ENCODE data around the gene MTMR3.

DNA sequence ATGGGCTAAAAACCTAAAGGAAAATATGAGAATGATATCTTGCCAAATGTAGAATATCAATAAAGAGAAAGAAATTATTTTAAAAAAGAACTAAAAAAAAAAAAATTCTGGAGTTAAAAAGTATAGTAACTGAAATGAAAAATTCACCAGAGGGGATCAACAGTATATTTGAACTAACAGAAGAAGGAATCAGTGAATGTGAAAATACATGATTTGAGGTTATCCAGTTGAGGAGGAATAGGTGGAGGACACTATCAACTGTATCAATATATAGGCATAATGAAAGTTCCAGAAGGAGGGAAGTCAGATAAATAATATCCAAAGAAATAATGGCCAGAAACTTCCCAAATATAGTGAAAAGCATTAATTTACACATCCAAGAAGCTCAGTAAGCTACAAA lies 181.2 kb downstream of the MTMR3 start:
- TF ChIP-seq, protein P1, sequence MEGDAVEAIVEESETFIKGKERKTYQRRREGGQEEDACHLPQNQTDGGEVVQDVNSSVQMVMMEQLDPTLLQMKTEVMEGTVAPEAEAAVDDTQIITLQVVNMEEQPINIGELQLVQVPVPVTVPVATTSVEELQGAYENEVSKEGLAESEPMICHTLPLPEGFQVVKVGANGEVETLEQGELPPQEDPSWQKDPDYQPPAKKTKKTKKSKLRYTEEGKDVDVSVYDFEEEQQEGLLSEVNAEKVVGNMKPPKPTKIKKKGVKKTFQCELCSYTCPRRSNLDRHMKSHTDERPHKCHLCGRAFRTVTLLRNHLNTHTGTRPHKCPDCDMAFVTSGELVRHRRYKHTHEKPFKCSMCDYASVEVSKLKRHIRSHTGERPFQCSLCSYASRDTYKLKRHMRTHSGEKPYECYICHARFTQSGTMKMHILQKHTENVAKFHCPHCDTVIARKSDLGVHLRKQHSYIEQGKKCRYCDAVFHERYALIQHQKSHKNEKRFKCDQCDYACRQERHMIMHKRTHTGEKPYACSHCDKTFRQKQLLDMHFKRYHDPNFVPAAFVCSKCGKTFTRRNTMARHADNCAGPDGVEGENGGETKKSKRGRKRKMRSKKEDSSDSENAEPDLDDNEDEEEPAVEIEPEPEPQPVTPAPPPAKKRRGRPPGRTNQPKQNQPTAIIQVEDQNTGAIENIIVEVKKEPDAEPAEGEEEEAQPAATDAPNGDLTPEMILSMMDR (IDR thresholded peaks at IDR 0.05; ENCODE audit: borderline replicate concordance, extremely low read depth, low read length, poor library complexity, severe bottlenecking), result no peak
- no peak for TF ChIP-seq EZH2 (IDR thresholded peaks at IDR 0.05; ENCODE audit: borderline replicate concordance, low read depth, low read length, severe bottlenecking)
